Measurements from ENCODE around the gene TMEM97. TPM values are rescaled to one million over a fixed set of nuclear protein-coding genes. Genes with fewer than 3 reads are reported as not detected.

Gene TMEM97
- total and polyA plus RNA-seq, 2 experiments from 2014 or later, result 101 to 216 TPM

- H3F3A ChIP-seq (replicated peaks; ENCODE audit: low read depth), result no peaks in the 10 kb centered on the region
- TF ChIP-seq, protein P1, sequence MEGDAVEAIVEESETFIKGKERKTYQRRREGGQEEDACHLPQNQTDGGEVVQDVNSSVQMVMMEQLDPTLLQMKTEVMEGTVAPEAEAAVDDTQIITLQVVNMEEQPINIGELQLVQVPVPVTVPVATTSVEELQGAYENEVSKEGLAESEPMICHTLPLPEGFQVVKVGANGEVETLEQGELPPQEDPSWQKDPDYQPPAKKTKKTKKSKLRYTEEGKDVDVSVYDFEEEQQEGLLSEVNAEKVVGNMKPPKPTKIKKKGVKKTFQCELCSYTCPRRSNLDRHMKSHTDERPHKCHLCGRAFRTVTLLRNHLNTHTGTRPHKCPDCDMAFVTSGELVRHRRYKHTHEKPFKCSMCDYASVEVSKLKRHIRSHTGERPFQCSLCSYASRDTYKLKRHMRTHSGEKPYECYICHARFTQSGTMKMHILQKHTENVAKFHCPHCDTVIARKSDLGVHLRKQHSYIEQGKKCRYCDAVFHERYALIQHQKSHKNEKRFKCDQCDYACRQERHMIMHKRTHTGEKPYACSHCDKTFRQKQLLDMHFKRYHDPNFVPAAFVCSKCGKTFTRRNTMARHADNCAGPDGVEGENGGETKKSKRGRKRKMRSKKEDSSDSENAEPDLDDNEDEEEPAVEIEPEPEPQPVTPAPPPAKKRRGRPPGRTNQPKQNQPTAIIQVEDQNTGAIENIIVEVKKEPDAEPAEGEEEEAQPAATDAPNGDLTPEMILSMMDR (conservative IDR thresholded peaks at IDR 0.05; ENCODE audit: low read depth in 2 of 2), result no peak
- no peak for TF ChIP-seq NANOG (IDR thresholded peaks at IDR 0.05; ENCODE audit: borderline replicate concordance)
- TF ChIP-seq STAT1 (IDR thresholded peaks at IDR 0.05; ENCODE audit: unreplicated experiment), result no peak
- no peak for TF ChIP-seq ZNF331 (CRISPR knock-in tag; IDR thresholded peaks at IDR 0.05; ENCODE audit: low read depth)
- TF ChIP-seq REST (IDR thresholded peaks at IDR 0.05; ENCODE audit: unreplicated experiment), result no peak
- TF ChIP-seq, protein P2, sequence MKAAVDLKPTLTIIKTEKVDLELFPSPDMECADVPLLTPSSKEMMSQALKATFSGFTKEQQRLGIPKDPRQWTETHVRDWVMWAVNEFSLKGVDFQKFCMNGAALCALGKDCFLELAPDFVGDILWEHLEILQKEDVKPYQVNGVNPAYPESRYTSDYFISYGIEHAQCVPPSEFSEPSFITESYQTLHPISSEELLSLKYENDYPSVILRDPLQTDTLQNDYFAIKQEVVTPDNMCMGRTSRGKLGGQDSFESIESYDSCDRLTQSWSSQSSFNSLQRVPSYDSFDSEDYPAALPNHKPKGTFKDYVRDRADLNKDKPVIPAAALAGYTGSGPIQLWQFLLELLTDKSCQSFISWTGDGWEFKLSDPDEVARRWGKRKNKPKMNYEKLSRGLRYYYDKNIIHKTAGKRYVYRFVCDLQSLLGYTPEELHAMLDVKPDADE (IDR thresholded peaks at IDR 0.05), result no peak
- no peak for TF ChIP-seq JUNB (IDR thresholded peaks at IDR 0.05; ENCODE audit: unreplicated experiment)
- no peak for TF ChIP-seq CREB1 (CRISPR knock-in tag; IDR thresholded peaks at IDR 0.05; ENCODE audit: low read depth)
- no peak for TF ChIP-seq ZNF462 (CRISPR knock-in tag; IDR thresholded peaks at IDR 0.05)
- no peak for TF ChIP-seq ZNF114 (CRISPR knock-in tag; IDR thresholded peaks at IDR 0.05)
- no peak for TF ChIP-seq EZH2phosphoT487 (IDR thresholded peaks at IDR 0.05; ENCODE audit: unreplicated experiment)
- no peak for TF ChIP-seq POLR2AphosphoS5 (IDR thresholded peaks at IDR 0.05; ENCODE audit: low read depth)
- no peak for TF ChIP-seq EZH2 (IDR thresholded peaks at IDR 0.05; ENCODE audit: low read depth, unreplicated experiment)
- no peak overlapping the region for H3K27ac Mint-ChIP-seq
- H3K79me2 ChIP-seq (replicated peaks; ENCODE audit: insufficient read depth), result no peaks in the 10 kb centered on the region
- H3K4me2 ChIP-seq, result no peak overlapping the region
- ATAC-seq (peak; percentile 63), DNase-seq (ENCODE audit: low spot score) (peak; percentile 35)
- peaks cover 11% of the 10 kb centered on the region; the same call in 1 of the 2 replicates for H4K20me1 ChIP-seq (replicated peaks; ENCODE audit: insufficient read depth)
- H3K4me1 Mint-ChIP-seq, result peaks cover 16% of the 10 kb centered on the region
- H3K4me3 Mint-ChIP-seq, result no peak overlapping the region; the same call in 2 of the 3 replicates
- H3K27me3 Mint-ChIP-seq (ENCODE audit: insufficient read depth, low read depth, poor library complexity), result peaks cover 9% of the 10 kb centered on the region
- H3K27me3 ChIP-seq (ENCODE audit: insufficient read depth), result no peaks in the 10 kb centered on the region
- no peaks in the 10 kb centered on the region for H3K9me2 ChIP-seq (ENCODE audit: insufficient read depth)
- H3K27ac ChIP-seq (ENCODE audit: low read depth), result no peak overlapping the region; the same call in 1 of the 2 replicates
- no peaks in the 10 kb centered on the region for H3K9me3 Mint-ChIP-seq
- H3K36me3 Mint-ChIP-seq (ENCODE audit: low read depth), result peaks cover 63% of the 10 kb centered on the region
- peaks cover 15% of the 10 kb centered on the region for H3K36me3 ChIP-seq (ENCODE audit: insufficient read depth)
- no peak overlapping the region for H2AFZ ChIP-seq
- H3K4me3 ChIP-seq, result no peak overlapping the region
- no peaks in the 10 kb centered on the region; the same call in 1 of the 2 replicates for H3K4me1 ChIP-seq (ENCODE audit: insufficient read depth)
Measured at GRCh38 chr17:28346199-28346580, 27.2 kb downstream of the TMEM97 start.

Data from GM23338 (cell line).